Measurements from ENCODE around the gene TBC1D22A.

Gene TBC1D22A

DNA sequence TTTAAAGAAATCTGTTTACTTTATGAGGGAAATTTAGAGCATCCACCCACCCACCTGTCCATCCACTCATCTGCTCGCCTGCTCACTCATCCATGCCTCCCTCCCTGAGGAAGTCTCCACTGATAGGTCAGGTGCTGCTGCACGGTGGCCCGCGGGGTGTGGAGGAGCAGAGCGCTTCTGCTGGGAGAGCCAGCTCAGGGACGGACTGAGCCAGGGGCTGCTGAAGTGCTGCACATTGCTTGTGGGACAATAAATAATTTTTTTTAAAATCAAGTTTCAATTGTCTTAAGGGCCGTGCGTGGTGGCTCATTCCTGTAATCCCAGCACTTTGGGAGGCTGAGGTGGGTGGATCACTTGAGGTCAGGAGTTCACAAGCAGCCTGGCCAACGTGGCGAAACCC, 148.9 kb downstream of the TBC1D22A start:
- DNase-seq, result no peak

- no peak for DNase-seq
Measured at GRCh38 chr22:46913351-46913750, 150.9 kb downstream of the TBC1D22A start.

- no peak for DNase-seq
Measured at GRCh38 chr22:46914481-46914880, 152.0 kb downstream of the TBC1D22A start.

GRCh38 chr22:46914916-46915894, 152.8 kb downstream of the TBC1D22A start:
- no peak for DNase-seq

DNA sequence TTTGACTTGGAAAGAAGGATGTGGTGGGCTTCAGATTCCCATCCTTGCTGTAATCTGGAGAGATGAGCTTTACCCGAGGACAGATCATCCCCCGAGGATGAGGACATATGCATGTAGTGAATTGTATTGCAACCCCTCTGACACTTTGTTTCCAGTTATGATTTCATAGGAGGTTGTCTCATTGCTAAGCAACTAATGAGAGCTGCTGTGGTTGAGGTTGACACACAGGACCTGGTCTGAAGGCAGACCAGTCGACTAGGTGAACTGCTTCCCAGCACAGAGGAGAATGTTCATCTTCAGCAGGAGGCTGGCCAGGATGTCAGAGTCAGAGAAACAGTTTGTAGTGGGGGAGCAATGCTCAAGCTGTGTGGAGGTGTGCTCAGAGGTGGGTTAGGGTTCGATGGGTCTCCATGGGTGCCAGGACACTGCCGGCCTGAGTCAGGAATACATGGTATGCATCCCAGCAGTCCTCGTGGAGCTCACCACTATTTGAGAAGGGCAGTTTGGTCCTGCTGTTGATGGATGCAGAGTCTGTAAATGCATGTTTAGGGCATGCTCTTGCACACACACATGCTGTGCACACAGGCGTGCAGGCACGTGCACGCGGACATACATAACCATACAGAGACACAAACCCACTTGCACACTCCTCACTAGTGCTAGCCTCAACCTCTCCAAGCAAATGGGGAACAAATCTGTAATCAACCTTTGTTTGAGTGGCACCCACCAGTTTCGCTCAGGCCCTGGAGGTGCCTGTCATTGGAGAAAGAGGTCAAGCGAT, 153.7 kb downstream of the TBC1D22A start:
- no peak for DNase-seq

- DNase-seq, result no peak
Measured at GRCh38 chr22:46916886-46917770, 154.7 kb downstream of the TBC1D22A start.

DNA sequence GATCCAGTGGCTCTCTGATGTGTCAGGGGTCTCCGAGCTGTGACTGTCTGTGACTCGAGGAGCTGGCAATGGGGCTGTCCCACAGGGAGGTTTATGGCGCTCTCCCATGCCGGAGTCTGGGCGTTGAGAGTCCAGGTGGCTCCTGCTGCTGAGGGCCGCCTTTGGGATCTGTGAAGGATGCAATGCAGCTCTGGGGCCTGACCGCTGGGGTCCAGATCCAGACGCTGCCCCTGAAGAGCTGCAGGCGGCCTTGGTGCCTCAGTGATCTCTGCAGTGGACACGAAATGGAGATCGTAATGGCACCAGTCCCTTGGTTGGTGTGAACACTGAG, 155.3 kb downstream of the TBC1D22A start:
- DNase-seq, result no peak

GRCh38 chr22:46918197-46918596, 155.7 kb downstream of the TBC1D22A start:
- no peak for DNase-seq

- DNase-seq, result no peak
Measured at GRCh38 chr22:46922037-46922436, 159.6 kb downstream of the TBC1D22A start.

GRCh38 chr22:46923394-46923793, 160.9 kb downstream of the TBC1D22A start:
- no peak for DNase-seq

DNA sequence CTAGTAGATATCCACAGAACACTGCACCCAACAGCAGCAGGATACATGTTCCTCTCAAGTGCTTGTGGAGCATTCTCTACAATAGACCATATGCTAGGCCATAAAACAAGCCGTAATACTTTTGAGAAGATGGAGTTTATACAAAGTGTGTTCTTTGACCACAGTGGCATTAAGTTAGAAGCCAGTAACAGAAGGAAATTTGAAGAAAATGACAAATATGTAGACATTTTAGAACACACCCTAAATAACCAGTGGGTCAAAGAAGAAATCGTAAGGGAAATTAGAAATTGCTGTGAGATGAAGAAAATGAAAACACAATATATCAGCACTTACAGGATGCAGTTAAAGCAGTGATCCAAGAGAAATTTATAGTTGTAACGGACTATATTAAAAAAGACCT, 163.4 kb downstream of the TBC1D22A start:
- no peak for DNase-seq

DNA sequence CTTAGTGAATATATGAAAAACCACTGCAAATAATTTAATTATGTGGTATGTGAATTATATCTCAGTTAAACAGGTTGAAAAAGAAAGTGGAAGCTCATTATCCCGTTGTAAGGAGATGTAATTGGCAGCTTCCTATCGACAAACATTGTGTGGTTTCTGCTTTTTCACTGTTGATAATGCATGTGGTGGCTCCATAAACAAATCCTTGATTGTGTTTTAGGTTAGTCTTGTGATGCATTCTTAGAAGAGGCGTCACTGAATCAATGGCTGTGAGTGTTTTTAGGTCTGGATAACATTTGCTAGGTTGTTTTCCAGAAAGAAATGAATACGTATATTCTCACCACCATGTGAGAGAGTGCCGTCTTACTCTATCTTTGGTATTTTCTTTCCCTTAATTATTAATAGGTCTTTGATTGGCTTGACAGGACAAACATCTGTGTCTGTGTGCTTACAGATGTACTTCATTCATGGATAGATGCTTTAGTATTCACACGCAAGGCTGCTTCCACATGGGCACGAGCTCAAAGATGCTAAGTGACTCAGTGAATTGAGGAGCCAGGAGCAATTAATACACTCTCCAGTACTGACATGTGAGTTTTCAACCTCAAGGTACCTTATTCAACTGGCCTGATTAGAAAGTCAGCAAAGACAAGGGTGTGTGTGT, 166.7 kb downstream of the TBC1D22A start:
- no peak for DNase-seq

GRCh38 chr22:46929710-46930204, 167.3 kb downstream of the TBC1D22A start:
- no peak for DNase-seq

GRCh38 chr22:46931414-46931813, 169.0 kb downstream of the TBC1D22A start:
- DNase-seq, result no peak

GRCh38 chr22:46931881-46932280, 169.4 kb downstream of the TBC1D22A start:
- no peak for DNase-seq

GRCh38 chr22:46933040-46933930, 170.8 kb downstream of the TBC1D22A start:
- DNase-seq, result no peak

DNA sequence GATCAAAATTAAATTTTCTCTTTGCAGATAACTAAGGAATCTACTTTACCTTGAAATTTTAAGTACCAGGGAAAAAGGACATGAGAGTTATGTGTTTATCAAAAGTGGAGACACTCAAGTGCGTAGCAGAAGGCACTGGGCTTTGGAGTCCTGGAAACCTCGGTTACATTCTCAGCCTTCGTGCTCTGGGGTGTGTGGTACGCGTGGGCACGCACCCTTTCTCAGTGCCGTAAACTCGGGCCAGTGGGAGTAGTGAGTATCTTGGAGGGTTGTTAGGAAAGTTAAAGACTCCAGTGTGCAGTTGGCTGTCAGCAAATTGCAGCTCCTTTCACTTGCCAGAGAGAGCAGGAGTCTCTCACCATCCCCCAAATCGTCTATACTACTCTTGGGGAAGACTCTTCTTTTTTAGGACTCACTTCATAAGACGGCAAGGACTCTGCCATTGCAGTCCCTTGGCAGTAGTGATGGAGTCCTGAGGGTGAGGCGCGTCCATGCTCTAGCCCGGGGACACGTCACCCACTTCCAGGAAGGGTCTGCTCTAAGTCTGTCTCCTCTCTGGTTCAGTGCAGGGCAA, 171.8 kb downstream of the TBC1D22A start:
- no peak for DNase-seq

DNA sequence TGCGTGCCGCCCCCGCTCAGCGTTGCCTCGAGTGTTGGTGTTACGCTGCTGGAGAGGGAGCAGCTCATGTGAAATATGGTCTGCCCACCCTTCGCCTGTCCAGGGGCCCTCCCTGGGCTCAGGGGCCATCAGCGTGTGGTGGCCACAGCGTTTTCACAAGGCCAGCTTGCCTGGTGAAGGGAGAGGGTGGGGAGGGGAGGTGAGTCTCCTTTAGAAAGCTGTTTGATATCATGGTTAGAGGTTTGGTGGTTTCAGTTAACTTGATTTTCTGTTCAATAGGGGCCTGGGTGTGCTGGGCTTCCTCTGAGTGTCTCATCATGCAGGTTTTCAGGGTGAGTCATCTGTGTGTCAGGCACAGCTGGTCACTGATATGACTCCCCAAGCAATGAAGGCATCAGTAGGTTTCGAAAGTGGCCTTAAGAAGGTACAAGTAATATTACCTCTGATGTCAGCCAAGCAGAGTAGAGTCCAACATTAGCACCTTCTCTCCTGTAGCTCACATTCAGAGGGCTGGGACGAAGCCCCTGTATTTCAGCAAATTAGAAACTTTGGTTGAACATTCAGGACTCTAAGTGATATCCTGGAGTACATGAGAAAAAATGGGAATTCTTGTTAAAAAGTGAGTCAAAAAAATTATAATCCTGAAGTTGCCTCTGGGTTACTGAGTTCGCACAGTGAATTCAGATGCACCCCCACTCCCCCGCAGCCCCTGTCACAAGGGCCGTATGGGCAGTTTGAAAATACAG, 172.5 kb downstream of the TBC1D22A start:
- no peak for DNase-seq

DNA sequence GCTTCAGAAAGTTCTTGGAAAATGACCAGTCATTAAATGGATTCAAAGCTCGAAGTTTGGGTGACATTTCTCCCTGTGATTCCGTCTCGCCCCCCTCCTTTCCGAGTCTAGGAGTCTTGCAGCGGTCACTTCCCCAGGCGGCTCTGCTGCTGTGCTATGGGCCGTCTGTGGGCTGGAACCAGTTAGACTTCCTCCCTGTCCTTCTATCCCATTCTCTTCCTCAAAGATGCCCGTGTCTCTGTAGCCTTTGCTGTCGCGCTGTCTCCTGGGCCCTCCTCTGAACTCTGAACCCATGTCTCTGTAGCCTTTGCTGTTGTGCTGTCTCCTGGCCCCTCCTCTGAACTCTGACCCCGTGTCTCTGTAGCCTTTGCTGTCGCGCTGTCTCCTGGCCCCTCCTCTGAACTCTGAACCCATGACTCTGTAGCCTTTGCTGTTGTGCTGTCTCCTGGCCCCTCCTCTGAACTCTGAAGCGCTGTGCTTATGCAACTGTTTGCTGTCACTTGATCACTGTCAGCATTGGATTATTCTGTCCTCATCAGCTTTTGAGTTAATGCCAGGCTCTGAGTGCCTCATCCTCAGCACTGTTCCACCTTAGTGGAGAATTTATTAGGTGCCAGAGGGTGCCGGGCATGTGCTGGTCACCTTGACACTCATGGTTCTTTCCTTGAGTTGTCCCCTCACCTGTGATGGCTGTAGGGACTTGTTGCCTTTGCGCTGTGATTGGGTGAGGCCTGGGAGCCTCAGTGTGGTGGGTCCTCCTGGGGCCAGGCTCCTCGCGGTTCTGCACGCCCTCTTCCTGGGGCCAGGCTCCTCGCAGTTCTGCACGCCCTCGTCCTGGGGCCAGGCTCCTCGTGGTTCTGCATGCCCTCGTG, 173.3 kb downstream of the TBC1D22A start:
- DNase-seq, result no peak
